SK-N-DZ (cell line): ENCODE measurements around the gene FLII.

Source experiments
- DNase-seq: peaks from one replicate; pipeline ENCODE4 v3.0.0-alpha.2; 2015; ENCODE audit warnings: low spot score

Gene FLII

DNA sequence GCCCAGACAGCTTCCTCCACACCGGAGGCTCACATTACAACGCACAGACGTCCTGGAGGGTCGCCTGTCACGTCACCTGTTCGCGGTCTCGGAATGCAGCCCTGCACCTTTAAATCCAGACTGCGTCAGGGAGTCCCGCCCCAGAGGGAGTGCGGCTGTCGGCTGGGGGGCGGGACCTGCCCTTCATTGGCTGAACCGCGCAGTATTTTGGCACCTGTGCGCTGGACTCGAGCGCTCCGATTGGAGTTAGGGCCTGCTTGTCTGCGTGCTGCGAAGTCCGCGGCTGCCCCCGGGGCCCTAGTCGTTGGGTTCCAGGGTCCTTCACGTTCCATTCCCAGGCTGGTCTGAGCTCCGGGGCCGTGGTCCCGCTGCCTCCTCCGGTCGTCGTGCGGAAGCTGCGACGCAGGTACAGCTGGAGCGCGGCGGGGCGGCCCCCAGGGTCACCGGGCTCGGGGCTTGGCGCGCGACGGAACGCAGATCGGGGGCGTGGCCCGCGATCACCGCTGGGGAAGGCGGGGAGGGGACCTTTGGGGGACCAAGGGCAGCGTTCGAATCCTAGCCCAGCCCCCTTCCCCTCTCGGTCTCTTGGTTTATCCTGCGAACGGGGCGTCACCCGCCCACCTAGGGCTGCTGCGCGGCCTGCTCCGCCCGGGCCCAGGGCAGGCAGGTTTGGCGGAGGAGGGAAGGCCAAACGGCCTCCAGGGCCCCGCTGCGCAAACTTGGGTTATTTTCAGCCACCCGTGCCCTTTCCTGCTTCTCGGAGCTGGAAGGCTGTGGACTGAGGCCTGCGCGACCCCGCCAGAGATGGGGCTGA is 2.0 kb upstream of the FLII start, which contains the start of gene MIEF2:
Gene MIEF2, plus strand, starts transcription at position 331 of the 814 bp plus-strand sequence. CDS start 2,059 bp downstream, outside the sequence.
- DNase-seq, result peak; percentile 95

DNA sequence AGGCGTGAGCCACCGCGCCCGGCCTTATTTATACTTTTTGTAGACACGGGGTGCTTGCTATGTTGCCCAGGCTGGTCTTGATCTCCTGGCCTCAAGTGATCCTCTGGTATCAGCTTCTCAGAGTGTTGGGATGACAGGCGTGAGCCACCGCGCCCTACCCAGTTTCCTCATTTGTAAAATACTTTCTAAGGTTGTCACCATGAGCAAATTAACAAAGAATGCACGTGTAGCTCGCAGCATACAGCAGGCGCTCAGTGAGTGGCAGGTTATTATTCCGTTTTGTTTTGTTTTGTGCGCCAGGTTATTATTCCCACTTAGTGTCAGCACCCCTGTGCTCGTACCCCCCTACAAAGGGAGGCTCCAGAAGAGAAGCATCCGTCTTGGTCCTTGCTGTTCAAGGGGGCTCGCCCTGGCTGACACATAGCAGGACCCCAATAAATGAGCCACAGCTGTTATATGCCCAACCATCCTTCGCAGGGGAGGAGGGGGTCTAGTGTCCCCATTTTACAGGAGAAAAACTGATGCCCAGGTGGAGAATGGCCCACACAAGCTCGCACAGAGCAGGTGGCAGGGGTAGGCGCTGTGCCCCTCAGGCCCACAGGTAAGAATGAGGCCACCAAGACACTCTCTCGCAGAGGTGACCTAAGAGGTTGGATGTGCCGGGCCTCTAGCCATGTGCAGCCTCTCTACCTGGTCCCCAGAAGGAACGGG is 1.2 kb upstream of the FLII start:
- no peak for DNase-seq

DNA sequence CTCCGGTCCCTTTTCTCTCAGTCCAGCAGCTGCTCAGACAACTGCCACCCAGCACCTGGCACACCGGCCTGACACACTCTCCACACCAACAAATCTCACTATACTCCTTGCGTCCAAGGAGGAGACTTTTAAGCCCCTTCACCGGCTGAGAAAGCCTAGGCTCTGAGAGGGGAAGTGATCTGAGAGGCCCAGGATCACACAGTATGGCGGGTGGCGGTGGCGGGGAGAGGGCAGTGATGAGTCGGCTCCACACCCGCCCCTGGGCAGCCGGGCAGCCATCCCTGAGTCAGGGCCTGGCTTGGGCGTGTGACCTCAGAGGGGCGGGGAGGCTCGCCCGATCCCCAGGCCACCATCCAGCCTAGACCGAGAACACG is 569 bp downstream of the FLII start:
- peak; percentile 47 for DNase-seq

DNA sequence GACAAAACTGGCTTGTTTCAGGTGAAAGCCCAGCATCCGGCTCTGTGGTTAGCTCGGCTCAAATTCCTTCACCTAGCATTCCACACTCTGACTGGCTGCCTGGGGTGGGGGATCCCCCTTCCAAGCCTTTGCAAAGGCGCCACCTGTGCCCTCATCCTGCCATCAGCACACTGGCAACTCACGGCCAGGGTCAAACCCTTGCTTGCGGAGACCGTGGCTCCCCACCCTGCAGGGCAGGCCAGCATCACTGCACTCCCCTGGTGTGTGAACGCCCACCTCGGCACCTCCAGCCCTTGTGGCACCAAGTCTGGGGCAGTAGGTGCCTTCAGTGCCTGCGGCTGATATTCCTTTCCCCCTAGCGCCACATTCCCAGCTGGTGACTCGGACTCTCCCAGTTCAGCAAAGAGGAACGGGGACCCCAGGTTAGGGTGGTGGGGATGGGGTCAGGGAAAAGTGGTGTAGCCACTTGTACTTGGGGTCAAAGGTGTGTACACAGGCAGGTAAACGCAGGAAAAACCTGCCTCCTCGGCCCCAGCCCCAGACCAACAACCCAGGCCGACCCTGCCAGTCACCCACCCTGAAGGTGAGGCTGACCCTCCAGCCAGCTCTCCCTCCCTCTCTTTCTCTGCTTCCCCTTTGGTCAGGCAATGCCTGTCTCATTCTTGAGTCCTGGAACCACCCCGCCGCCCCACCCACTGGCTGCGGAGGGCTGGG is 1.1 kb downstream of the FLII start:
- DNase-seq, result no peak

DNA sequence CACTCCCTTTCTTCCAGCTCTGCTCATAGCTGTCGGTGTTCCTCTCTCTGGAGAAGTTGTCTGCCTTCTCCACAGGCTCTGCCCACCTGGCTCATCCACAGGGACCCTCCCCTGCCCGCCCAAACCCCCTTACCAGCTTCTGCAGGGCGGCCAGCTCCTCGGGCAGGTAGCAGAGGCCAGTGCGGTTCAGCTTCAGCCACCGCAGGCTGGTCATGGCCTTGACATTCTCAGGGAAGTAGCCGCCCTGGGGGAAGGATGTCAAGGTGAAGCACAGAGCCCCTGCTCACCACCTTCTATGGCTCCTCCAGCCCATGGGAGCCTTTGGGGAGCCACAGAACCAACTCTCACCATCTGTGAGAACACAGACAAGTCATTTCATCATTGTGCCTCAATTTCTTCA is 1.8 kb downstream of the FLII start:
- DNase-seq, result no peak

DNA sequence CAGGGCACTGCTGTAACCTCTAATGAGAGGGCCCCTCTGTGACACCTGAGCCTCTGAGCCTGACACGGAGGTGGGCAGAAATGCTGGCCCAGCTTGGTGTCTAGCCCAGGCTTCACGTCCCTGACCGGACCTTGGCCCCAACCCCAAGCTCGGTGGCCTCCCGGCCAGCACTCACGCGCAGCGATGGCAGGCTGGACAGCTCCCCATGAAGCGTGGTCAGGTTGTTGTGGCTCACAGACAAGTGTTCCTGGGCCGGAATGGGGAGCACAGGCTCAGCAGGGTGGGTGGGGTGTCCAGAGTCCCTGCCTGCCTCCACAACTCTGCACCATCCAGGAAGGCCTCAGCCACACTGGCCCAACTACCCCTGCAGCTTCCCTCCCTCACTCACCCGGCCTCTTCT is 2.2 kb downstream of the FLII start:
- DNase-seq, result no peak

DNA sequence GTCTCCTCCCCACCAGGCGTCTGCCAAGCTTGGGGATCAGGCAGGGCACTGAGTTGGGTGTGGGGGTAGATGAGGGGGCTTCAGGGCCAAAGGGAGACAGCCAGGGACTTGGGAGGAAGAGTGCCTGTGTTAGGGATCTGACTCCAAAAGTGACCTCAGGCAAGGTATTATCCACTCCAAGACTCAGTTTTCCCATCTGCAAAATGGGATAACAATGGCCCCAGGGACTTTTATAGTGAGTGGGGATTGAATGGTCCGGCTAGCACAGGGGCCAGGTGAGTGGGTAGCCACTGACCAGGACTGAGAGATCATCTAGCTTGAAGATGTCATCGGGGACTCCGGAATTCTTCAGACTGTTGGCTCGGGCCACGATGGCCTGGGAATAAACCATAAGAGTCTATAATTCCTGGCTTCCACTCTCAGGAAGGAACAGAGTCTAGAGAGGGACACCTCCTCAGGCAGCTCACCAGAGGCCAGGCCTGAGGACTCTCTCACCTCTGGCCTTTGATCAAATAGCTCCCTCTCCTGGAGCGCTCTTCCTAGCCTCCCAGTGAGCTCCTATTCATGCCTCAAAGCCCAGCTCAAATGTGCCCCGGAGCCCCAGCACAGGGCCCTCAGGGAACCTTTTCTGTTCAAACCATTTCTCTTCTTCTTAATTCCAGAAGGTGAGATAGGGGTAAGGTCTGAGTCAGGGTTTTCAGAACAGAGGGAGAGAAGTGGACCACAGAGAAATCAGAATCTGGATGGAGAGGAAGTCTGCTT is 3.5 kb downstream of the FLII start:
- DNase-seq, result no peak

DNA sequence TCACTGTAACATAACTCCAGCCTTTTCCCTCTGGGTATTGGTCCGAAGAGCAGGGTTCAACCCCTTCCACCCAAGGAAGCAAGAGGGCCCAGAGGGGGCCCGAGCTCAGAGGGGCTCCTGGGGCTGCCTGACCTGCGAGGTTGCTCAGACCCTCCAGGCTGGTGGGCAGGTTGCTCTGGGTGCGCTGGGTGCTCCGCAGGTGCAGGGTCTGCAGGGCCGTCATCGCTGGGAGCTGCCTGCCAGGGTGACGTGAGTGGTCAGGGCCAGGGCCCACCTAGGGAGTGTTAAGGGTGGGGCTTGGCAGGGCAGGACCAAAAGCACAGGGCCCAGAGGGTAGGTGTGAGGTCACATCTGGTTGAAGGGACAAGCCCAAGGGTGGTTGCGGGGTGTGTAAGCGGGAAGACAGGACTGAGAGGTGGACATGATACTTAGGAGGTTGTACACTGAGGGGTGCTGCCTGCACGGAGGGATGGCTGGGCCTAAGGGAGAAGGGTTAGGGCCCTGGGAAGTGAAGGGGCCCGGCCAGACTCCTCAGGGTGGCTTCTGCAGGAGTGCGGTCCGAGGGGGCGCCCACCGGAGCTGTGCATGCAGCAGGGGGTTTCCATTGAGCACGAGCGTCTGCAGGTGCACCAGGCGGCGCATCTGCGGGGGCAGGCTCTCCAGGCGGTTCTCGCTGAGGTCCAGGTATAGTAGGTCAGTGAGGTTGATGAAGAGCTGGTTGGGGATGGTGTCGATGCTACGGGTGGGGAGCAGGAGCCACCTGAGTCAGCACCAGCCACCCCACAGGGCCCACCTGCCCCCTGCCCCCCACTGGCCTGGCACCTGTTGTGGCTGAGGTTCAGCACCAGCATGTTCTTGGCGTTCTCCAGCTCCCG is 4.4 kb downstream of the FLII start:
- DNase-seq, result no peak

DNA sequence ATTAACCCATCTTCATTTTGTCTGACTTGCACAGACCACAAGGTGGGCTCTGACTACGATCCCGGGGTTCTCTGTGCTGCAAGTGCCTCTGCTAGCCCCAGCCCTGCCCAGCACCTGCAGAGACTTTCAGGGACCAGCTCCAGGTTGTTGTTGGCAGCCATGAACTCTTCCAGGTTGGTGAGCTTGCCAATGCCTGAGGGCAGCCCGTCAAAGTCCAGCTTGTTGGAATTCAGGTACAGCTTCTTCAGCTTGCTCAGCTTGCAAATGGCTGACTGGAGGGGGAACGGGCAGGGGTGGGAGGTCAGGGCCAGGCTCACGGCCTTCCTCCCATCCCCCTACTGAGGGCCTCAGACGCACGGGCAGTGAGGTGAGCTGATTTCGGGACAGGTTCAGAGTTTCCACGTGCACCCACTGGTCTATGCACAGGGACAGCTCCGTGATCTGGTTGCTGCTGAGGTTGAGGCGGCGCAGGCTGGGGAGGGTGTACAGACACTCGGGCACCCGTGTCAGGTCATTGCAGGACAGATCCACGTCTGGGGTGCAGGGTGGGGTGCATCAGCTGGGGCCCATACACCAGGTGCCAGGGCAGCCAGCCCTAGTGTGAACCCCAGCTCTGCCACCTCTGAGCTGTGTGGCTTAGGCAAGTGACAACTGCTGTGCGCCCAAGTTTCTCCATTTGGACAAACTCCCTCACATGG is 5.2 kb downstream of the FLII start:
- DNase-seq, result no peak

DNA sequence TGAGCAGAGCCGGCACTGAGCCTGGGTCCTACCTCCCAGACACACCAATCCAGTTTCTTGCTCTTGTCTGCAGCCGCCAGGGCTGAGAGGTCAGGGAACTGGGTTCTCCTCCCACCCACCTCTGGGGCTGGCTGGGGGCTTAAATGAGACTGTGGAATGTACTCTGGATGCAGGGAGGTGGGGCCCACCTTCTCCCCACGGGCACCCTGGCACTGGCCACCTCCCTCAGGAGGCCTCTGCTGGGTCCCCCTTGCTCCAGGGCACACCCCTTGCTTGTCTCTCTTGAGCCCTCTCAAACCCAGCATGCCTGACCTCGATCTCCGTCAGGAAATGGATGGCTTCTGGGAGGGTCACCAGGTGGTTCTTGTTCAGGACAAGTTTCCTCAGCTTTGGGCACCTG is 6.4 kb downstream of the FLII start:
- no peak for DNase-seq

DNA sequence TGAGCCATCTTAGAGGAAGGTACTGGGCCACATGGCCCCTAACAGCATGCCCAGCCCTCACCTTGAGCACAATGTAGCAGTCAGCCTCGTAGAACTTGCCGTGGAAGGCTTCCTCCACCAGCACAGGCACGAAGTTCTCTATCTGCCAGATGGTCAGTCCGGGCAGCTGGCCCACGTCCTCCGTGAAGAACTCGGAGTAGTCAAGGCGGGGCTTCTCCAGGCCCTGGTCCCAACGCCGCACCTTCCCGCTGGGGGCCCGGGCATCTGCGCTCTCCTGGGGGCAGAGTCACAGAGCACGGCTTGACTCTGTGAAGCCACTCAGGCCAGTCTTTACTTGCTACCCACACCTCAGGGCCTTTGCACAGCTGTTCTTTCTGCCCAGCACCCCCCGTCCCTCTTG is 7.3 kb downstream of the FLII start:
- DNase-seq, result no peak

DNA sequence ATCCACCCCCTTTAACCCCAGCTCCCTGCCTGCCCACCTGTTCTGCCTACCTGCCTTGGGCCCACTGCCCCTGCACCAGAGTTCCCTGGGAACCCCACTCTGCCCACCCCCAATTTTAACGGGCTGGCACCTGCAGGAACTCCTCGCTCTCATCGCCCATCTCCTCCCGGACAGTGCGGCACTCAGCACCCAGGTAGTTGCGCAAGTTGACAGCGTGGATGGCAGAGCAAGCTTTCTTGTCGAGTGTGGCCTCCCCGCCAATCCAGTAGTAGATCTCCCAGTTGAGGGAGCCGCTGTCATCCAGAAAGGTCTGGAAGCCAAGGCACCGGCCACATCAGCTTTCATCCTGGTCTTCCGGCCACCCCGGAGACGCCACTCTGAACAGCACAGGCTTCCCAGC is 7.8 kb downstream of the FLII start:
- no peak for DNase-seq

DNA sequence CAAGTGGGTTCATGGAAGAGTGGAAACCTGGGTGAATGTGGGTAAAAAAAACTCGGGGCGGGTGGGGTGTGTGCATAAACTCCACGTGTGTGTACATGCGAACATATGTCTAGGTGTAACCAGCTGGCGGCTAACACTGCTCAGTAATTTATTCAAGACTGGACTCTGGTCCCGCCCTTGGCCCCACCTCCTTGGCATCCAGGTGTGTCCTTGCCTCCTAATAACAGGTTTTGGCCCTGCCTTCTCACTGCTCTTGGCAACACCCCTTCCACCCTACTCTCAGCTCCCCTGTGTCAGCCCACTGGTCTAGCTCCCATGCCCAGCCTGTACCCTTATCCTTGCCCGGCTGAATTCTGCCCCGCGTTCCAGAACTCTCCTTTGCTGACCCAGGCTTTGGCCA is 8.3 kb downstream of the FLII start:
- DNase-seq, result no peak

DNA sequence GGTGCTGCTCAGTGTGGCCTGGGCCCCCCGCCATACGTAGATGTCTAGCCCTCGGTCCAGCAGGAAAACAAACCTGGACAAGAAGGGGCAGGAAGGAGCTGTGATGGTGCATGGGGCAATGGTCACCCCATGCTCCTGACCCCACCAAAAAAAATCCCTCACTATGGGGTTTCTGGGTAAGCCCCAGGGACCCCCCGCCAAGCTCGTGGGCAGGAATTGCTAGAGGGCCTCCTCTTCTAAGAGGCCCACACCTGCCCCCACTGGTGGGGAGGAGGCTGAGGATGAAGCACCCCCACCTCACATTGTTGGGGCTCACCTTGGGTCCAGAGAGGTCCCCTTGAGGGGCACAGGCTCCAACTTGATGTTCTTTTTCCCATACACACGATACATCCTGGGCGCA is 9.7 kb downstream of the FLII start:
- DNase-seq, result no peak

DNA sequence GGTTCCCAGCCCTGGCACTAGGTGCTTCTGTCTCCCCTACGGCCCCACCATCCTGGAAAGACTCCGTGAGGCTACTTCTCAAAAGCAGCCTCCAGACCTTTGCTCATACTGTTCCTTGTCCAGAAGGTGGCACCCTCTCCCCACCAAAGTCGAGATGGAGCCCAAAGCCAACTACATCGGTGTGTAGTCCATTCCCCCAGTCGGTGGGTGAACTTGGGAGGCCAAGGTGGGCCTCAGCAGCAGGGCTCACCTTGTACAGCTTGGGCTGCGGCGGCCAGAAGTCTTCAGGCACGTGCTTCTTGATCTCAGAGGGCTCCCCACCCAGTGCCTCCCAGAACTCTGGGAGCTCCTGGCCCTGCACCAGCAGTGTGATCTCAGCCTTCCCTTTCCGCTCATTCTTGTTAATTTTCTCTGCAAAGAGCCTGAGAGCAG is 10.2 kb downstream of the FLII start:
- peak; percentile 81 for DNase-seq

DNA sequence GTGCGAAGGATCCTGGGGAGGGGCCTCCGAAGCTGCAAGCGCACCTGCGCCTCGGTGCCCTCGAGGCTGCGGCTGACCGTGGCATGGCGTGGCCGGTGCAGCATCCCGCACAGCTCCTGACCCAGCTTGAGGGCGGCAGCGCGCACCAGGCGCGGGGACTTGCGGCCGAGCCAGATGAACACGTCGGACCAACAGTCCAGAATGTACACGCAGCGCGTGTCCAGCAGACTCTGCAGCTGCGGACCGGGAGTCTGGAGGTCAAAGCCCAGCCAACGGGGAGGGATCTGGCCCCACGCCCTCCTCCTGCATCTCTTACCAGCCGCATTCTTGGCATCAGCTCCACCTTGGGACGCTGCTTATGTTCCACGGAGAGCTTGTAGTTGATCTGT is 10.9 kb downstream of the FLII start:
- DNase-seq, result no peak

DNA sequence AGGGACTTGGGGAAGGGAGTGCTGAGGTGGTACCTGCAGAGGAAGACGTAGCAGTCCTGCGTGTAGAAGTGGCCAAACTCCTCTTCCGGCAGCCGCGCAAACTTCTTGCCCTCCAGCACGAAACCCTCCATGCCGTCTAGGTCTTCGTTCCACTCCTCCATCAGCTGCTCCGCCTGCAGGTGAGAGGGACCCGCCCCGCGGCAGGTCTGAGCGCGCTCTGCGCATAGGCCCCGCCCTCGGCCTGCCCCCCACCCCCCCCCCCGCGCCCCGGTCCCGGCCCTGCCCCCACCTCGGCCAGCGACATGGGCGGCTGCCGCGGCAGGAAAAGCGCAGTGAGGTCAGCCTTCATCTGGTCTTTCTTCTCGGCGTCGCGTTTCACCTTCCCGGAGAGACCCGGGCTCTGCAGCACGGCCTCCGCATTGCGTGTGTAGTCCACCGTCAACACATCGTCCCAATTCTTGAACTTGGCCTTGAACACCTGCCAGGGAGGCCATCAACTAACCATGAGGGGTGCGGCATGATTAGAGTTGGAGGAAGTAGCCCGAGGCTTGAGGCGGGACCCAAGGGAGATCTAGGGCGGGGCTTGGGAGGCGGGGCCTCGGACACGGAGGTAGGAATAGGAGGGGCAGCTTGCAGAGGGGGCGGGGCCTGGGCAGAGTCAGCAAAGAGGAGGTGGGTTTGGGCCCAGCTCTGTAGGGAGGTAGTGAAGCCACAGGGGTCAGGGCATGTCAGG is 11.5 kb downstream of the FLII start:
- peak; percentile 65 for DNase-seq

DNA sequence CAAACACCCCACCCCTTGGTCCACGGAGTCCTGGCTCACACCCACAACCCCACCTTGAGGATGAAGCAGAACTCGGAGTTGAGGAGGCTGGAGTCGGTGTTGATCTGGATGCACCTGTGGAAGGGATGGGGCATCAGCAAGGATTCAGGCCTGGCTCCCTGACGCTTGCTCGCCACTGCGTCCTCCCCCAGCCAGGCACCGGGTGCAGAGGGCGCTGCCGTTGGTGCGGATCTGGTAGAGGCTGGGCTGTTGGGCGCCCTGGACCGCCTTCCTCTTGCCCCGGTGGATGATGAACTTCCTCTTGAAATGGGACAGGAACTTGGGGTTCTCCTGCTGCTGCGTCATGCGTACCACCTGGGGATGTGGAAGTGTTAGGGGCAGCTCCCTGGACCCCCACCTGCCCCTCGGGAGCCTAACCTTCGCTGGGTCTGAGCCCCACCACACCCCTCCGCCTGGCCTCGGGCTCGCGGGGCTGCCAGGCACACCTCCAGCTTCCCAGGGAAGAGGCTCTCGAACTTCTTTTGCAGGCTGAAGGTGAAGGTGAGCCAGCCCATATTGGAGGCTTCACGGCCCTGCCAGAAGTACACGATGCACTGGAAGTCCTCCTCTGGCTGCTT is 12.3 kb downstream of the FLII start:
- no peak for DNase-seq
